ENCODE results near the gene TNNI2. TPM values are rescaled to one million over a fixed set of nuclear protein-coding genes. Genes with fewer than 3 reads are reported as not detected.

The TNNI2 gene
- total RNA-seq, 1 experiment from 2014 or later, result not detected

- Mint-ChIP-seq H3K27me3 (ENCODE audit: low read depth) (peaks cover 29% of the 10 kb centered on the region), H3K9me3 (no peaks in the 10 kb centered on the region), H3K27ac (no peak overlapping the region), H3K4me1 (peaks cover 2 to 5% of the 10 kb centered on the region in 2 experiments; a peak in 3 of 4 replicates), H3K36me3 (ENCODE audit: insufficient read depth in 1 of 3, low read depth in 3 of 3) (no peaks in the 10 kb centered on the region), H3K4me3 (no peak overlapping the region)
- H3K23me2 ChIP-seq (ENCODE audit: insufficient read length, low read depth, low read length, poor library complexity, severe bottlenecking), result no peaks in the 10 kb centered on the region
- H3K4me2 ChIP-seq (ENCODE audit: insufficient read depth, insufficient read length, low read length), result no peak overlapping the region
- no peak overlapping the region for H3K18ac ChIP-seq (ENCODE audit: insufficient read length, low read depth, low read length)
- H3K79me2 ChIP-seq (ENCODE audit: insufficient read depth, low read length), result no peaks in the 10 kb centered on the region
- no peaks in the 10 kb centered on the region for H4K20me1 ChIP-seq (ENCODE audit: control insufficient read depth, insufficient read depth, insufficient read length)
- H2BK12ac ChIP-seq (ENCODE audit: insufficient read length, low read depth, low read length), result no peak overlapping the region
- no peak overlapping the region for H3K56ac ChIP-seq (ENCODE audit: insufficient read length, low read depth, low read length)
- H2BK120ac ChIP-seq (ENCODE audit: low read depth, low read length, poor library complexity, severe bottlenecking), result no peak overlapping the region
- H3K9ac ChIP-seq (ENCODE audit: extremely low read depth, insufficient read length, low read length), result no peak overlapping the region
- H3K27ac ChIP-seq (ENCODE audit: insufficient read length, low read depth, low read length), result no peak overlapping the region
- H3K4ac ChIP-seq (ENCODE audit: low read depth, low read length), result no peak overlapping the region
- no peak overlapping the region for H4K91ac ChIP-seq (ENCODE audit: insufficient read length, low read depth, low read length)
- H3K79me1 ChIP-seq (ENCODE audit: insufficient read depth, low read depth, low read length, poor library complexity, severe bottlenecking), result no peaks in the 10 kb centered on the region
- no peak overlapping the region for H2BK20ac ChIP-seq (ENCODE audit: low read depth, low read length, poor library complexity, severe bottlenecking)
- H3K4me1 ChIP-seq (ENCODE audit: insufficient read depth, low read length), result no peaks in the 10 kb centered on the region
- H2AK5ac ChIP-seq (ENCODE audit: insufficient read length, low read length), result no peak overlapping the region
- no peaks in the 10 kb centered on the region for H3K9me3 ChIP-seq (ENCODE audit: control insufficient read depth, low read depth, low read length)
- H2AFZ ChIP-seq (ENCODE audit: low read length), result no peak overlapping the region
- H3K14ac ChIP-seq (ENCODE audit: insufficient read depth, low read length), result no peak overlapping the region
- WGBS (ENCODE audit: extremely low coverage, insufficient read length, low lambda C conversion rate), result no CpG with 5 or more reads among the region's 19 CpGs
- no peak overlapping the region for H3K23ac ChIP-seq (ENCODE audit: insufficient read length, low read depth, low read length)
- no peak for DNase-seq
- no peak overlapping the region for H2BK5ac ChIP-seq (ENCODE audit: insufficient read length, low read length)
- no peak overlapping the region for H4K8ac ChIP-seq (replicated peaks; ENCODE audit: insufficient read length, low read depth, low read length)
- no peak overlapping the region for H2BK15ac ChIP-seq (ENCODE audit: low read depth, low read length)
- TF ChIP-seq CTCF (conservative IDR thresholded peaks at IDR 0.05), result no peak
- no peak overlapping the region for H3T11ph ChIP-seq (ENCODE audit: low read length)
- no peak overlapping the region for H4K5ac ChIP-seq (ENCODE audit: insufficient read length, low read depth, low read length)
- H3K27me3 ChIP-seq (ENCODE audit: insufficient read depth, low read length), result no peaks in the 10 kb centered on the region
These were observed 10.1 kb downstream of the TNNI2 start for GRCh38 chr11:1848640-1849430.

Data from H9 (cell line).